OCI-LY7 (cell line): Measurements from ENCODE around the gene TTC28. TPM values are rescaled to one million over a fixed set of nuclear protein-coding genes. Genes with fewer than 3 reads are reported as not detected.
"Not testable (repeated sequence)": the region's sequence is repeated elsewhere in the genome, so short reads cannot be mapped to it uniquely, and the experiment has no call there.

ENCODE experiments used
- BruUV-seq: library from RNA; stranded (reverse); fragments of 400-500 nt; replicated peaks from 2 replicates; lab custom pipeline; 2021; lab: Mats Ljungman, UMichigan
- CTCF ChIA-PET: fragments of 300-600 bp; sonication (Branson Sonifier 250); formaldehyde crosslinking; loops from one replicate; lab custom pipeline; 2022; ENCODE audit warnings: antibody characterized with exemption; ENCODE audit not compliant: unreplicated experiment; lab: Charles Lee
- POLR2A ChIA-PET: fragments of 300-600 bp; sonication (Branson Sonifier 250); formaldehyde crosslinking; loops from one replicate; lab custom pipeline; 2022; ENCODE audit warnings: antibody characterized with exemption; lab: Charles Lee
- DNase-seq: peaks from one replicate; pipeline ENCODE4 v3.0.0-alpha.2; 2015; ENCODE audit warnings: low spot score
- H2AFZ ChIP-seq: fragments of 200-600 bp; sonication (generic), shearing (Covaris generic); 2 replicates; pipeline ENCODE4 v1.6.1; 2014; ENCODE audit warnings: mild to moderate bottlenecking, antibody characterized with exemption, low read length, moderate library complexity
- H3K27ac ChIP-seq: fragments of 200-600 bp; sonication (generic); 2 replicates; pipeline ENCODE4 v1.5.1; 2014; ENCODE audit warnings: mixed run types, low read depth, mild to moderate bottlenecking, moderate library complexity, low read length, inconsistent platforms; ENCODE audit not compliant: poor library complexity, severe bottlenecking
- H3K36me3 ChIP-seq: fragments of 200-600 bp; sonication (generic); 2 replicates; pipeline ENCODE4 v1.6.1; 2014; ENCODE audit warnings: mild to moderate bottlenecking, antibody characterized with exemption, low read length, moderate library complexity, mixed read lengths; ENCODE audit not compliant: insufficient read depth
- H3K4me1 ChIP-seq: fragments of 200-600 bp; sonication (generic); 2 replicates; pipeline ENCODE4 v1.5.1; 2014; ENCODE audit warnings: mild to moderate bottlenecking, low read length; ENCODE audit not compliant: insufficient read depth, poor library complexity, severe bottlenecking
- H3K4me2 ChIP-seq: fragments of 200-600 bp; sonication (generic); 2 replicates; pipeline ENCODE4 v1.6.1; 2014; ENCODE audit warnings: mild to moderate bottlenecking, low read length
- H3K4me3 ChIP-seq: fragments of 200-600 bp; sonication (generic); 2 replicates; pipeline ENCODE4 v1.5.1; 2014; ENCODE audit warnings: mild to moderate bottlenecking, low read depth, low read length; ENCODE audit not compliant: poor library complexity, severe bottlenecking
- H3K79me2 ChIP-seq: fragments of 200-600 bp; sonication (generic); 2 replicates; pipeline ENCODE4 v1.6.1; 2016; ENCODE audit warnings: low read depth, mild to moderate bottlenecking, low read length, moderate library complexity, mixed read lengths; ENCODE audit not compliant: insufficient read depth
- H3K9me2 ChIP-seq: fragments of 200-600 bp; sonication (generic); 2 replicates; pipeline ENCODE4 v1.6.1; 2016; ENCODE audit warnings: mild to moderate bottlenecking, low read length, mixed read lengths; ENCODE audit not compliant: insufficient read depth
- H3K9me3 ChIP-seq: fragments of 200-600 bp; sonication (generic); 2 replicates; pipeline ENCODE4 v1.6.1; 2014; ENCODE audit warnings: mild to moderate bottlenecking, mixed run types, low read length, mixed read lengths
- H4K20me1 ChIP-seq: fragments of 200-600 bp; sonication (generic); 2 replicates; pipeline ENCODE4 v1.6.1; 2014; ENCODE audit warnings: mild to moderate bottlenecking, antibody characterized with exemption, low read length, moderate library complexity, mixed read lengths; ENCODE audit not compliant: insufficient read depth
- CTCF ChIP-seq: fragments of 200-600 bp; sonication (generic); conservative IDR thresholded peaks from 2 replicates; pipeline ENCODE4 v1.5.1; 2014; ENCODE audit warnings: mild to moderate bottlenecking, antibody characterized with exemption, low read length, moderate library complexity, mixed read lengths
- EZH2phosphoT487 ChIP-seq: fragments of 200-600 bp; sonication (generic); IDR thresholded peaks from 2 replicates; pipeline ENCODE4 v1.6.1; 2018; ENCODE audit warnings: low read depth, borderline replicate concordance, mild to moderate bottlenecking, mixed run types, antibody characterized with exemption, low read length, moderate library complexity, mixed read lengths
- intact Hi-C: fragments of 100-400 bp; cut with micrococcal nuclease; formaldehyde crosslinking; loops from one replicate; pipeline ENCODE4 v1.10.0; 2022; ENCODE audit not compliant: unreplicated experiment
- total RNA-seq, 2 experiments: library from RNA; depleted of rRNA in 1 of 2; stranded (reverse); fragments of >200 nt in 1 of 2; shearing (Covaris generic) in 1 of 2; gene quantifications; 2 replicates each; pipeline ENCODE4 v1.2.3, GENCODE V29; 2014 to 2022

TTC28 gene
- total RNA-seq, 2 experiments from 2014 or later, result under 0.01 to 0.55 TPM

GRCh38 chr22:28521451-28521850, 158.2 kb downstream of the TTC28 start:
- Histone ChIP-seq H3K27ac (no peak overlapping the region), H3K36me3 (no peaks in the 10 kb centered on the region), H2AFZ (no peak overlapping the region), H4K20me1 (no peaks in the 10 kb centered on the region), H3K4me2 (no peak overlapping the region), H3K4me1 (no peaks in the 10 kb centered on the region), H3K79me2 (no peaks in the 10 kb centered on the region), H3K9me3 (no peaks in the 10 kb centered on the region), H3K4me3 (no peak overlapping the region), H3K9me2 (no peaks in the 10 kb centered on the region)
- CTCF ChIA-PET, result no interaction called here
- no TSS peak for BruUV-seq
- no peak for TF ChIP-seq EZH2phosphoT487
- intact Hi-C loops, result no loop called here
- DNase-seq, result no peak
- POLR2A ChIA-PET, result no interaction called here

DNA sequence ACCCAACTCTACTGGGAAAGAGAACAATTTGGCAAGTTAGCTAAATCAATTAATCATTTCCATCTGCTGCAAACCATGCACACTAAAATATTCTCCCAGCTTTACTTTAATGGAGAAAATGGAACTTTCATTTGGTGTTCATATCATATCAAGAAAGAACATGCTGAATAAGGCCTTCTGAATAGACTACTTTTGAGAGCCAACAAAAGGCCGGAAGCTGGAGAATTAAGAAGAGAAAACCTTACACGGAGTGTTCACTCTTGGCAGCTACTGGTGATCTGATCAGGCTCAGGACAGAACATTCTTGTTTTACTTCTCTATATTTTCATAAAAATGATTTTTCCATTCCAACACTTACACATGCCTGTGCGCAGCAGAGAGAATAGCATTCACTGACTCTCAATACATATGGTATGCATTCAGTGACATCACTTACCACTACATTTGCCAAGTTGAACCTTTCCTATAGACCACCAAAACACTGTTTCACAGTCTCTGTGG, 165.3 kb downstream of the TTC28 start:
- DNase-seq, result no peak
- no TSS peak for BruUV-seq

GRCh38 chr22:28512387-28512786, 167.3 kb downstream of the TTC28 start:
- H3K27ac ChIP-seq, H2AFZ ChIP-seq, H3K4me2 ChIP-seq, H3K36me3 ChIP-seq, POLR2A ChIA-PET, H3K9me3 ChIP-seq, BruUV-seq, H3K9me2 ChIP-seq, H3K4me1 ChIP-seq, DNase-seq, H4K20me1 ChIP-seq, H3K4me3 ChIP-seq, CTCF ChIA-PET, intact Hi-C loops, H3K79me2 ChIP-seq: not testable (repeated sequence)

More for the DNA sequence above, 165.3 kb downstream of the TTC28 start:
- Histone ChIP-seq H2AFZ (no peak overlapping the region), H3K4me1 (no peaks in the 10 kb centered on the region), H3K4me3 (no peak overlapping the region), H3K9me3 (no peaks in the 10 kb centered on the region), H3K27ac (no peak overlapping the region), H4K20me1 (no peaks in the 10 kb centered on the region), H3K4me2 (no peak overlapping the region), H3K36me3 (no peaks in the 10 kb centered on the region), H3K79me2 (no peaks in the 10 kb centered on the region), H3K9me2 (no peaks in the 10 kb centered on the region)
- CTCF ChIA-PET, result no interaction called here
- POLR2A ChIA-PET, result interaction anchor here (0.8 kb wide), 1 partner anchor 24 kb away, joined by 3 read pairs; no protein-coding TSS in a partner anchor
- no peak for TF ChIP-seq CTCF
- no peak for TF ChIP-seq EZH2phosphoT487
- intact Hi-C loops, result no loop called here

- Histone ChIP-seq H3K79me2 (no peaks in the 10 kb centered on the region), H3K27ac (no peak overlapping the region), H3K4me3 (no peak overlapping the region), H3K36me3 (no peaks in the 10 kb centered on the region), H3K4me1 (no peaks in the 10 kb centered on the region), H3K9me3 (no peaks in the 10 kb centered on the region), H3K9me2 (no peaks in the 10 kb centered on the region), H4K20me1 (no peaks in the 10 kb centered on the region), H2AFZ (no peak overlapping the region), H3K4me2 (no peak overlapping the region)
- ChIA-PET CTCF (no interaction called here), POLR2A (no interaction called here)
- no peak for TF ChIP-seq CTCF
- TF ChIP-seq EZH2phosphoT487, result no peak
- no TSS peak for BruUV-seq
- no peak for DNase-seq
- intact Hi-C loops, result no loop called here
Observed at GRCh38 chr22:28507896-28508295, 171.7 kb downstream of the TTC28 start.
